HepG2 (cell line): ENCODE data around the gene VCAM1. TPM values are rescaled to one million over a fixed set of nuclear protein-coding genes. Genes with fewer than 3 reads are reported as not detected.
A peak's percentile ranks its signal among the peaks of the same experiment; 100 is the strongest.

Source experiments
- ELF1 ChIP-seq: sonication (generic); formaldehyde crosslinking; IDR thresholded peaks from 2 replicates; pipeline ENCODE4 v1.4.0; 2020; ENCODE audit warnings: missing genetic modification reagents
- FOXK1 ChIP-seq: sonication (generic); formaldehyde crosslinking; IDR thresholded peaks from 2 replicates; pipeline ENCODE4 v1.4.0; 2020; ENCODE audit warnings: low read depth, missing genetic modification reagents, borderline replicate concordance
- MEIS1 ChIP-seq: sonication (generic); formaldehyde crosslinking; IDR thresholded peaks from 2 replicates; pipeline ENCODE4 v1.9.0; 2021; ENCODE audit warnings: mild to moderate bottlenecking, missing genetic modification reagents, moderate library complexity, borderline replicate concordance
- NFIB ChIP-seq: sonication (generic); formaldehyde crosslinking; IDR thresholded peaks from 2 replicates; pipeline ENCODE4 v1.9.0; 2021; ENCODE audit warnings: missing genetic modification reagents, mild to moderate bottlenecking, borderline replicate concordance
- PITX1 ChIP-seq: sonication (generic); formaldehyde crosslinking; IDR thresholded peaks from 2 replicates; pipeline ENCODE4 v1.5.1; 2020; ENCODE audit warnings: mild to moderate bottlenecking, missing genetic modification reagents
- PLRG1 ChIP-seq: fragments of 450-650 bp; conservative IDR thresholded peaks from 2 replicates; pipeline ENCODE4 v1.6.1; 2016
- RBM22 ChIP-seq: fragments of 200-400 bp; formaldehyde crosslinking; optimal IDR thresholded peaks from 2 replicates; pipeline ENCODE3; 2017; ENCODE audit warnings: mild to moderate bottlenecking, low read length, moderate library complexity
- SMAD9 ChIP-seq: sonication (generic); formaldehyde crosslinking; IDR thresholded peaks from 2 replicates; pipeline ENCODE4 v1.5.1; 2020; ENCODE audit warnings: mild to moderate bottlenecking, missing genetic modification reagents
- ZBTB44 ChIP-seq: sonication (generic); formaldehyde crosslinking; IDR thresholded peaks from 2 replicates; pipeline ENCODE4 v1.4.0; 2020; ENCODE audit warnings: missing genetic modification reagents
- ZFP1 ChIP-seq: IDR thresholded peaks from 2 replicates; pipeline ENCODE4 v1.6.1; 2016
- ZNF253 ChIP-seq: sonication (generic); formaldehyde crosslinking; IDR thresholded peaks from 2 replicates; pipeline ENCODE4 v1.8.0; 2022; ENCODE audit warnings: mild to moderate bottlenecking, missing genetic modification reagents, borderline replicate concordance
- ZNF256 ChIP-seq: sonication (generic); formaldehyde crosslinking; conservative IDR thresholded peaks from 2 replicates; pipeline ENCODE4 v1.4.0; 2020; ENCODE audit warnings: missing genetic modification reagents
- ZNF331 ChIP-seq: sonication (generic); formaldehyde crosslinking; IDR thresholded peaks from 2 replicates; pipeline ENCODE4 v1.4.0; 2020; ENCODE audit warnings: missing genetic modification reagents
- ZNF33A ChIP-seq: sonication (generic); formaldehyde crosslinking; IDR thresholded peaks from 2 replicates; pipeline ENCODE4 v1.5.1; 2020; ENCODE audit warnings: missing genetic modification reagents, mild to moderate bottlenecking, moderate library complexity, borderline replicate concordance
- ZNF446 ChIP-seq: sonication (generic); formaldehyde crosslinking; IDR thresholded peaks from 2 replicates; pipeline ENCODE4 v1.5.0; 2020; ENCODE audit warnings: mild to moderate bottlenecking, missing genetic modification reagents
- ZNF605 ChIP-seq: sonication (generic); formaldehyde crosslinking; IDR thresholded peaks from 2 replicates; pipeline ENCODE4 v1.8.0; 2022; ENCODE audit warnings: mild to moderate bottlenecking, missing genetic modification reagents
- ZNF619 ChIP-seq: sonication (generic); formaldehyde crosslinking; IDR thresholded peaks from 2 replicates; pipeline ENCODE4 v1.4.0; 2020; ENCODE audit warnings: mild to moderate bottlenecking, missing genetic modification reagents
- ZNF639 ChIP-seq: conservative IDR thresholded peaks from 2 replicates; pipeline ENCODE4 v1.6.1; 2018; ENCODE audit warnings: missing genetic modification reagents
- ZNF687 ChIP-seq: sonication (generic); formaldehyde crosslinking; IDR thresholded peaks from 2 replicates; pipeline ENCODE4 v1.5.1; 2020; ENCODE audit warnings: mild to moderate bottlenecking, missing genetic modification reagents, moderate library complexity
- polyA plus RNA-seq, 8 experiments: library from polyadenylated mRNA; depleted of rRNA in 3 of 8; stranded (reverse) in 7 of 8; unstranded in 1 of 8; fragments of >200 nt; fragmentation: Illumina TruSeq in 4 of 8; extraction: Trizol in 4 of 8; gene quantifications; 2 replicates each; pipeline versions ENCODE4 v1.2.1 to v1.2.3, GENCODE V29; 2011 to 2016; ENCODE audit warnings: low read depth in 4 of 8, missing spikeins in 1 of 8, mixed read lengths in 1 of 8; ENCODE audit not compliant: insufficient read depth in 1 of 8
- total RNA-seq, 5 experiments: library from RNA; depleted of rRNA; stranded (reverse); fragments of >200 nt; fragmentation: Illumina TruSeq; extraction: Trizol; gene quantifications; 2 replicates each; pipeline ENCODE4 v1.2.3, GENCODE V29; 2016; ENCODE audit warnings: low read depth in 1 of 5
- TF ChIP-seq, protein P1 (sequence below): sonication (generic); formaldehyde crosslinking; IDR thresholded peaks from 2 replicates; pipeline ENCODE4 v1.8.0; 2022; ENCODE audit warnings: mild to moderate bottlenecking, missing genetic modification reagents
- TF ChIP-seq, protein P2 (sequence below): sonication (generic); formaldehyde crosslinking; IDR thresholded peaks from 2 replicates; pipeline ENCODE4 v1.4.0; 2020; ENCODE audit warnings: missing genetic modification reagents

VCAM1 gene
- total and polyA plus RNA-seq, 2 of the 13 experiments (the other 11 are each of a cell fraction or from before 2014, with no cell fraction given): not detected

GRCh38 chr1:100731309-100731708, 11.8 kb downstream of the VCAM1 start (continued):
- TF ChIP-seq, protein P1, sequence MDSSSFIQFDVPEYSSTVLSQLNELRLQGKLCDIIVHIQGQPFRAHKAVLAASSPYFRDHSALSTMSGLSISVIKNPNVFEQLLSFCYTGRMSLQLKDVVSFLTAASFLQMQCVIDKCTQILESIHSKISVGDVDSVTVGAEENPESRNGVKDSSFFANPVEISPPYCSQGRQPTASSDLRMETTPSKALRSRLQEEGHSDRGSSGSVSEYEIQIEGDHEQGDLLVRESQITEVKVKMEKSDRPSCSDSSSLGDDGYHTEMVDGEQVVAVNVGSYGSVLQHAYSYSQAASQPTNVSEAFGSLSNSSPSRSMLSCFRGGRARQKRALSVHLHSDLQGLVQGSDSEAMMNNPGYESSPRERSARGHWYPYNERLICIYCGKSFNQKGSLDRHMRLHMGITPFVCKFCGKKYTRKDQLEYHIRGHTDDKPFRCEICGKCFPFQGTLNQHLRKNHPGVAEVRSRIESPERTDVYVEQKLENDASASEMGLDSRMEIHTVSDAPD (CRISPR knock-in tag): 0 out of 2 replicates have a peak, but pooled peaks have one; percentile 21
- TF ChIP-seq ZNF256 (CRISPR knock-in tag): no peak
- TF ChIP-seq ZNF253 (CRISPR knock-in tag): no peak
- TF ChIP-seq PLRG1: no peak
- TF ChIP-seq ZFP1 (CRISPR knock-in tag): no peak
- TF ChIP-seq ZNF619 (CRISPR knock-in tag): no peak
- TF ChIP-seq, protein P2, sequence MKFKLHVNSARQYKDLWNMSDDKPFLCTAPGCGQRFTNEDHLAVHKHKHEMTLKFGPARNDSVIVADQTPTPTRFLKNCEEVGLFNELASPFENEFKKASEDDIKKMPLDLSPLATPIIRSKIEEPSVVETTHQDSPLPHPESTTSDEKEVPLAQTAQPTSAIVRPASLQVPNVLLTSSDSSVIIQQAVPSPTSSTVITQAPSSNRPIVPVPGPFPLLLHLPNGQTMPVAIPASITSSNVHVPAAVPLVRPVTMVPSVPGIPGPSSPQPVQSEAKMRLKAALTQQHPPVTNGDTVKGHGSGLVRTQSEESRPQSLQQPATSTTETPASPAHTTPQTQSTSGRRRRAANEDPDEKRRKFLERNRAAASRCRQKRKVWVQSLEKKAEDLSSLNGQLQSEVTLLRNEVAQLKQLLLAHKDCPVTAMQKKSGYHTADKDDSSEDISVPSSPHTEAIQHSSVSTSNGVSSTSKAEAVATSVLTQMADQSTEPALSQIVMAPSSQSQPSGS (CRISPR knock-in tag): 0 out of 2 replicates have a peak, but pooled peaks have one; percentile 50
- TF ChIP-seq ZNF687 (CRISPR knock-in tag): no peak
- no peak; the same call in 1 of the 2 replicates for TF ChIP-seq ZNF331 (CRISPR knock-in tag)
- 0 out of 2 replicates have a peak, but pooled peaks have one; percentile 44 for TF ChIP-seq PITX1
- TF ChIP-seq ZBTB44 (CRISPR knock-in tag): no peak
- no peak for TF ChIP-seq ZNF605 (CRISPR knock-in tag)
- TF ChIP-seq ZNF639 (CRISPR knock-in tag): no peak
- TF ChIP-seq ELF1: no peak
- no peak for TF ChIP-seq NFIB (CRISPR knock-in tag)
- no peak for TF ChIP-seq ZNF33A (CRISPR knock-in tag)
- no peak for TF ChIP-seq ZNF446
- TF ChIP-seq MEIS1 (CRISPR knock-in tag): 0 out of 2 replicates have a peak, but pooled peaks have one; percentile 34
- no peak for TF ChIP-seq RBM22
- TF ChIP-seq FOXK1 (CRISPR knock-in tag): 0 out of 2 replicates have a peak, but pooled peaks have one; percentile 28
- TF ChIP-seq SMAD9 (CRISPR knock-in tag): no peak
